DND-41 (cell line): ENCODE data around the gene PPP1R13L.

Experiments
- EZH2 ChIP-seq: IDR thresholded peaks from 3 replicates; pipeline ENCODE4 v1.6.1; 2012; ENCODE audit warnings: borderline replicate concordance, low read depth, mild to moderate bottlenecking, moderate library complexity, low read length, inconsistent platforms; ENCODE audit not compliant: severe bottlenecking
- TF ChIP-seq, protein P1 (sequence below): IDR thresholded peaks from 2 replicates; pipeline ENCODE4 v1.5.1; 2012; ENCODE audit warnings: borderline replicate concordance, low read length, moderate library complexity, mild to moderate bottlenecking; ENCODE audit not compliant: poor library complexity, severe bottlenecking; ENCODE audit errors: extremely low read depth

- TF ChIP-seq, protein P1, sequence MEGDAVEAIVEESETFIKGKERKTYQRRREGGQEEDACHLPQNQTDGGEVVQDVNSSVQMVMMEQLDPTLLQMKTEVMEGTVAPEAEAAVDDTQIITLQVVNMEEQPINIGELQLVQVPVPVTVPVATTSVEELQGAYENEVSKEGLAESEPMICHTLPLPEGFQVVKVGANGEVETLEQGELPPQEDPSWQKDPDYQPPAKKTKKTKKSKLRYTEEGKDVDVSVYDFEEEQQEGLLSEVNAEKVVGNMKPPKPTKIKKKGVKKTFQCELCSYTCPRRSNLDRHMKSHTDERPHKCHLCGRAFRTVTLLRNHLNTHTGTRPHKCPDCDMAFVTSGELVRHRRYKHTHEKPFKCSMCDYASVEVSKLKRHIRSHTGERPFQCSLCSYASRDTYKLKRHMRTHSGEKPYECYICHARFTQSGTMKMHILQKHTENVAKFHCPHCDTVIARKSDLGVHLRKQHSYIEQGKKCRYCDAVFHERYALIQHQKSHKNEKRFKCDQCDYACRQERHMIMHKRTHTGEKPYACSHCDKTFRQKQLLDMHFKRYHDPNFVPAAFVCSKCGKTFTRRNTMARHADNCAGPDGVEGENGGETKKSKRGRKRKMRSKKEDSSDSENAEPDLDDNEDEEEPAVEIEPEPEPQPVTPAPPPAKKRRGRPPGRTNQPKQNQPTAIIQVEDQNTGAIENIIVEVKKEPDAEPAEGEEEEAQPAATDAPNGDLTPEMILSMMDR: no peak
- TF ChIP-seq EZH2: no peak
These were observed 38.1 kb upstream of the PPP1R13L start for GRCh38 chr19:45442778-45443461.
